ENCODE data around the gene KLK1.

DNA sequence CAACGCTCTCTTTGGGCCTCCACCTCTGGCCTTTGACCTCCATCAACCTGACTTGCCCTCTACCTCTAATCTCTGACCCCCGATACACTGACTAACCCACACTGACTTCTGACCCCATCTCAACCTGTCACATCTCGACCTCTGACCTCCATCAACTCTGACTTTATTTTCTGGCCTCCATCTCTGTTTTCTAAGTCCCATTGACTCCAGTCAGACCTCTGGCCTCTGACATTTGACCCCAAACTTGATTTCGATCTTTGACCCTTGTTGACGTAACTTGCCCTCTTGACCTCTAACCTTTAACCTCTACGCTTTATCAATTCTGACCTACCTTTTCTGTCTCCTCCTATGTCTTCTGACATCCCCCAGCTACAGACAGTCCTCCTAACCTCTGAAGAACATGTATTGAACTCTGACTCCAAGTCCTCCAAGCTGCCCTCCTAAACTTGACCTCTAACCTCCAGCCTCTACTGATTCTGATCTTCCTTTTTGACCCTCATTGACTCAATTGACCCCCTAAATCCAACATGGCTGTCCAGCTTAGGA, 32.6 kb downstream of the KLK1 start:
- TF ChIP-seq, protein P1, sequence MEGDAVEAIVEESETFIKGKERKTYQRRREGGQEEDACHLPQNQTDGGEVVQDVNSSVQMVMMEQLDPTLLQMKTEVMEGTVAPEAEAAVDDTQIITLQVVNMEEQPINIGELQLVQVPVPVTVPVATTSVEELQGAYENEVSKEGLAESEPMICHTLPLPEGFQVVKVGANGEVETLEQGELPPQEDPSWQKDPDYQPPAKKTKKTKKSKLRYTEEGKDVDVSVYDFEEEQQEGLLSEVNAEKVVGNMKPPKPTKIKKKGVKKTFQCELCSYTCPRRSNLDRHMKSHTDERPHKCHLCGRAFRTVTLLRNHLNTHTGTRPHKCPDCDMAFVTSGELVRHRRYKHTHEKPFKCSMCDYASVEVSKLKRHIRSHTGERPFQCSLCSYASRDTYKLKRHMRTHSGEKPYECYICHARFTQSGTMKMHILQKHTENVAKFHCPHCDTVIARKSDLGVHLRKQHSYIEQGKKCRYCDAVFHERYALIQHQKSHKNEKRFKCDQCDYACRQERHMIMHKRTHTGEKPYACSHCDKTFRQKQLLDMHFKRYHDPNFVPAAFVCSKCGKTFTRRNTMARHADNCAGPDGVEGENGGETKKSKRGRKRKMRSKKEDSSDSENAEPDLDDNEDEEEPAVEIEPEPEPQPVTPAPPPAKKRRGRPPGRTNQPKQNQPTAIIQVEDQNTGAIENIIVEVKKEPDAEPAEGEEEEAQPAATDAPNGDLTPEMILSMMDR (IDR thresholded peaks at IDR 0.05): no peak
- TF ChIP-seq POLR2A (IDR thresholded peaks at IDR 0.05): no peak

Data from adrenal gland (tissue), 5 donors.